Right lung (tissue), 5 donors: ENCODE results near the gene RASL11B. TPM values are rescaled to one million over a fixed set of nuclear protein-coding genes. Genes with fewer than 3 reads are reported as not detected.
A peak's percentile ranks its signal among the peaks of the same experiment; 100 is the strongest.

ENCODE experiments used
- DNase-seq, 2 donors: peaks; one replicate each; pipeline ENCODE4 v3.0.0-alpha.2; 2013
- polyA plus RNA-seq, 5 donors: library from polyadenylated mRNA; unstranded; fragments of 120-200 nt; gene quantifications; one replicate each; pipeline versions ENCODE4 v1.2.1 to v1.2.3, GENCODE V29; 2013; ENCODE audit warnings: inconsistent platforms in 1 of 5, low replicate concordance in 1 of 5; ENCODE audit not compliant: insufficient read length in 5 of 5, insufficient read depth in 1 of 5

Gene RASL11B
- polyA plus RNA-seq, 5 donors: 15.3 to 29.0 (median 23.0) TPM

DNA sequence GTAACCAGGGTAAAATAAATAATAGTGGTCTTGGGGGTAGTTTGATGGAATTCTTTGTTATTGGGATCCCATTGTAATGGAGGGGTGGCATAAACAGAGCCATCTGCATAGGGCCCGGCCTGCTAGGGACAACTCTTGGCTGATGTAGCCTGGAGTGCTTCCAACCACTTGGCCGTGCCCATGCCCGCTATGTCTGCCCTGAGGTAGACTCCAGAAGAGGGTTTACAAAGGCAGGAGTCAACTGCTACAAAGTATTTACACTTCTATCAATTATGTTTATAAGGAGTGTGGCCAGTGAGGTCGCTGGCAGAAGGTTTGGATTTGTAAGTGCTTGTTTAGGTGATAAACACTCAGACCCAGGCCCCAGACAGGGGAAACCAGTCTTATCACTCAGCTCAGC lies 8.1 kb downstream of the RASL11B start:
- no peak for DNase-seq

DNA sequence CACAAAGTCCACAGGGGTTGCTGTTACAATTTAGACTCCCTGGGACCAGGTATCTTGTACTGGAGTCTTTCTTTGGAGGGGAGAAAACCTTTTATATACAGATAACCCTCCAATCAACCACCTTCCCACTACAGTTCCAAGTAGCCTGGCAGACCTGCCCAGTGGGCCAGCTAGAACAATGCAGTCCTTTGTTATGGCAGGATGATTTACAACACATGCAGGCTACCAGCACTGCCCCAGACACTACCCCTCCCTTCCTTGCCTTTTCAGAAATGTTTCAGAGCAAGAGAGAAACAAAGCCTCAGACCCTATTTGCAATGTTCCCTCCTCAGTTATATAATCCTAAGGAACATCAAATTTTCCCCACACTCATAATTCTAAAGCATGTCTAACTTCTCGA lies 11.1 kb downstream of the RASL11B start:
- DNase-seq: no peak

DNA sequence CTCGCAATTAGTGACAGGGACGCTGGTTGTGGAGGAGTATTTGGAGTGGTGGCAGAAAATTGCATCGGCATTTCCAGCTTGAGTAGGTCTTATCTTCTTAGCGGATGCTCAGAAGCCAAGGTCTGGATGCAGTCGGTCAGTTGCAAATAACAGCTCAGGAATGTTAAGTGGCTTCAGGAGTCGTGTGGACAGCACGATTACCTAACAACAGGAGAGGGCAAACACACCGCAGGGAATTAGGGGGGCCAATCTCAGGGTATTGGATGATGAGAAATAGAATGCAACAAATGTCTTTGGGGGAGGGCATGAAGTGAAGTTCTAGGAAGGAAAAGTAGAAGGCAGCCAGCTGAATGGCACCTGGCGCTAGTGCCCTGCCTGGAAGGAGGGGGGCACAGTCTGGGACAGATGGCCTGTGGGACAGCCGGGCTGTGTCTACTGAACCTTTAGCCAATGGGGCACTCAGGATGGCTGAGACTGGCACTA lies 11.8 kb downstream of the RASL11B start:
- no peak for DNase-seq

DNA sequence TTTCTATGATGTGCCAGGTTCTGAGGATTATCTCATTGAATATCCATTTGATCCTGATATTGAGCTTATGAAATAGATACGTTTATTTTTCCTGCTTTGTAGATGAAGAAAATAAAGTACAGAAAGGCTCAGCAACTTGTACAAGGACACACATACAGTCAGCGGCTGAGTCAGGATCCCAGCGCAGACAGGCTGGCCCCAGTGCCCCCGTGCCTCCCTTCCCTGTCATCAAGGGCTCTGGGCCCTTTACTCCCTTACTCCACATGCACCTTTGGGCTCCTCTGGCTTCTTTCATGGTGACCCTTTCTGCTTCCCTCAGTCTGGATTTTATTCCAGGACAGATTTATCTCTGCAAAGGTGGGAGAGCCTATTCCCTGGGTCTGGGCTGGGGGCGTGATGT lies 12.8 kb downstream of the RASL11B start:
- DNase-seq: no peak

DNA sequence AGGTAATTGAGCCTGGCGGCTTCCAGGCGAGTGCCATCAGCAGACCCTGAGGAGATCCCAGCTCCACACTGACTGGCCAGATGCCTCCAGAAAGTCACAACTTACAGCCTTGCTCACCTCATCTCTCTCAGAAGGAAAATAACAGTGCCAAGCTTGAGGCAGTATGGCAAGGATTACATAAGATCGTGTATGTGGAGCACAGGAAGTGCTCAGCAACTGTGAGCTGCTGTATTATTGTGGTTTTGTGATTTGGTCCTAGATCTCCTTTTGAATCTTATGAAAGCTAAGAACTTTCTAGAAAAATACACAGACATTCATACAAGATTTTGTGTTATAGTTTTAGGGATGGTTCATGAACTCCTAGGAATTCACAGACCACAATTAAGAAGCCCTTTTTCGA lies 14.0 kb downstream of the RASL11B start:
- DNase-seq: no peak

DNA sequence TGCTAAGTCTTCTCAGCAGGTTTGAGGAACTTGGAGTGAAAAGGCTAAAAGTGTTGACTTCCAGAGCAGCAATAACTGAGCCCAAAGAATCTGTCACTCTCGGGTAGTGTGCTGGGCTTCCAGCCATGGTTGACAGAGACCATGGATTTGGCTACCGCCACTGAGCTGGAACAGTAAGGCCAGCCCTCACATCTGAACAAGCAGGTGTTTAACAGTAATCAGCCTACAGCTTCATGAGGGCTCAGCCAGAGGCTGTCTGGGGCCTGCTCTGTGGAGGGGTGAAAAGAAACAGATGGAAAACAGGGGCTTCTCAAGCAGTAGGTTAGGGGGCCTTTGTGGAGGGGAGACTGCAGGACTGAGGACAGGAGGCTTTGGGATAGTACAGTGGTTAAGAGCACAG lies 14.9 kb downstream of the RASL11B start:
- DNase-seq: no peak

DNA sequence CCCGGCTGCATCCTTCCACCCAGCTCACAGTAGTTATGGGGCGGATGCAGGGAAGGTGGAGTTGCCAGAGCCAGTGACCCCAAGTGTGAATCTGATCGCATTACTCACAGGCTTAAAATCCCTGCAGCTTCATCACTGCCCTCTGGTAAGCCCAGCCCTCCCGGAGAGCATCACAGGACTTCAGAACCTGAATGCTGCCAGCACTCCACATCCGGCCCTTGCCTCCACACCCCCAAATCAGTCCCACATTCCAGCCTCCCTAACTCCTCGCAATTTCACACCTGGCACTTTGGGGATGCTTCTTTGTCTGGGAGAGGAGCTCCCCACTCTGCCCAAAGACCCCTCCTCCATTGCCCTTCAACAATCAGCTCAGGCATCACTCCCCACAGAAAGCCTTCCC lies 15.6 kb downstream of the RASL11B start:
- DNase-seq: no peak

DNA sequence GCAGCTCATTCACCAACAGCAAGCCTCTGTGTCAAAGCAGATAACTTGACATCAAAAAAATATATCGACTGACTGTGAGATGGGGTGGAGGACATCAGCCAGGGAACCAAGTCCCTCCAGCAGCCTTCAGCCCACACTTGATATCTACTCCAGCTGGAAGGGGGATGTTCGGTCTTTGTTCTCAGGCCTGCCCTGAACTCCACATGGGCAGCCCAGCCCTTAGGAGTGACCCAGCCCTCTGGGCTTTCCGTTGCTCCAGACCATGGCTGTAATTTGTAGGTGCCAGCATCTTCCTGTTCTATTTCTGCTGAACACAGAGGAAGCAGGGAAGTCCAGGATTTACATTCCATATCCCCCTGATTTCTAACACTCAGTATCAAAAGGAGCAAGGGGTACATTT lies 17.4 kb downstream of the RASL11B start:
- DNase-seq: no peak

DNA sequence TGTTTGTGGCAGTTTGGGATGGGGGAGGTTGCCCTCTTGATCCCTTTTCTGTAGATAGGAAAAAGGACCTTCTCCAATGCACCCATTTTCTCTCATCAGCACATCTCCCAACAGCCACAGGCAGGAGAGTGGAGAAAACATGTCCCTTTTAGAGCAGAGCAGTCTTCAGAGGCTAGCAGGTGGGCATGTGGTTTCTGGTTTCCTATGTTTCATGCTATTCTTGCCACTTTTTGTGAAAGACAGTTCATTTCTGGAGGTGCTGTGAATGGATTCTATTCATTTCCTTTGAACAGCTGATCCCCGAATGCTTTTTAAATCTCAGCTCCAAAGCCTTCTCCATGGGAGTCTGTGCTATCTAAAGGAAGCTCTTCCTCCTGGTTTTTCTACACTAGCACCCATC lies 18.9 kb downstream of the RASL11B start:
- DNase-seq: no peak

DNA sequence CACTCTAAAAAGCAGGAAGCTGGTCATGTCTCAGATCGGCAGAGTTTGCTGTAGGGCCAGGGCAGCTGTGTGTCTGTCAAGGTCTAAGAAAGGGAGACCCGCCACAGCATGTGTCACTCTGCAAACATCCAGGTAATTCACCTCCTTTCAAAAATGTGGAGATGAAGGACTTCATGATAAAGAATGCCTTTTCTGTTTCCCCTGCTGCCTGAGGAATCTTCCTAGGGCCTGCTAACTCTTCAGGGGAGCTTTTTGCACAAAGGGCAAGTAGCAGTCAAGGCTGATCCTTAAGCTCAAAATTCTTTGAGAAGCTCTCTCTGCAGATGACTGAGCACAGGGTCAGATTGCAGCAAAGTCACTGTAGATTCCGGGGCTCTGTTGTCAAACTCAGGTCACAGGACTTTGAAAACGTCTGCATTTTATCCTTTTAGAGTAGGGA lies 21.1 kb downstream of the RASL11B start:
- DNase-seq: no peak

DNA sequence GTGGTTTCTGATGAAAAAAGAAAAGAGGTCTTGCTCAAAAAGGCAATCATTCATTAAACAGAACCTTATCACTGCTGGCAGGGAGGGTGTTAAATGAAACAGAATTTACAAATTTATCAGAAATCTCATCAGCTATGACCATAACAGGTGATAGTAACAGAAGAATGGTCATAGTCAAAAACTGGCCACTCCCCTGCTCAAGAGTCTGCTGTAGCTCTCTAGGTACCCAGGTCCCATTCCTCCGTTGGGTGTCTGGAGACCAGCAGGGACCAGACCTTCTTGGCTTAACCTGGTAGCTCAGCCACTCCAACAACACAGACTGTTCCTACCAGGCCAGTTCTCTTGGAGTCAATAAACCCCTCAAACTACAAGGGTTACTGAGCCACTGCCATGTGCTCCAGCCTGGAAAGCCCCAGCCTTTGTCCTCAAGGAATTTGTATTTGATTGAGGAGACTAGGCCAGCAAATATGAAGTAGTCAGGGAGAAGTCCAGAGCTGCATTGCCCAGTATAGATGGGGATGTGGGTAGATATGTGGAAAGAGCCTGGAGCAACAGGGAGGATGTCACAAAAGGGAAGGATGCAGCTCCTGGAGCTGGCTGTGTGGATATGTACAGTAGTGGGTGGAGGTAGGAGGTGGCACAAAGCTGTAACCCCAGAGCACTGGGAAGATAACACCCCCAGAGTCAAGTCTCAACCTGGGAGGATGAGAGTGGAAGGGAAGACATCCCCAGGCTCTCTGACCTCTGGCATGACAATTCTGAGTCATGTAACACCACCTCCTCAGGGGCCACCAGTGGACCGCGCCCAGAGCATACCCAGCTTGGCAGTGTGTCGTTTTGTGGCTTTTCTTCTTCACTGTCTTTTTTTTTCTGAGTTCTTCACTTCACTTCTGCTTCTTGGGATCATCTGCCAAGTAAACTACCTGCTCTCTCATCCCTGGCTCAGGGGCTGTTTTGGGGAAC lies 21.9 kb downstream of the RASL11B start:
- no peak for DNase-seq

DNA sequence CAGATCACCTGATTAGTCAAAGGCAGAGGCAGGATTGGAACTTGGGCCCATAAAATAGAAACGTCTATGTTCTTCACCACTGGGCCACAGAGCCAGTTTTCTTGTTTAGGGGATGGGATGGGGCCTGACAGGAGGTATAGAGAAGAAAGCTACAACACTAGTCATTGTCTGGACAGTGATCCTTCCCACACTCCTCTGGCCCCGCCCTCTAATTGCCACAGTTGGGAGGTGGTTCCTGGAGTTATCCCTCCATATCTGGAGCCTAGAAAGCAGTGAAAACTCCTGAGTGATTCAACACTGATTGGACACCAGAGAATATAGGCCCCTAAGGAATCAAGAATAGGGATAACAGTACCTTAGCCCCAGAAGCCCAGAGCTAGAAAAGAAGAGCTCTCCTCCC lies 22.9 kb downstream of the RASL11B start:
- no peak for DNase-seq

DNA sequence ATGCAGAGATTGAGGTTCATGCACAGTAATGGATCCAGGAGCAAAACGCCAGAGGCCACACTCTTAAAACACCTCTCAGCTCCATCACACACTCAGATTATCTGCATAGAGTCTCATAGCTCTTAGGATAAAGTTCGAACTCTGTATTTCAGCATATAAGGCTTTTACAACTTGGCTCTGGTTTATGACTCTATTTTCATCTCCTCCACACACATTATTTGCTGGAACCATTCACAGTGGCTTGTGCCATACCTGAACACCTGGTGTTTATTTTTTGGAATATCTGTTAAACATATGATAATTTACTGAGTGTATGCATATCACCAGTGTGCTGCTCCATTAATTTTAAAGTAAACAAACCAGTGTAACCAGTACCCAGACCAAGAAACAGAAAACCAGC lies 27.2 kb downstream of the RASL11B start:
- DNase-seq: no peak

DNA sequence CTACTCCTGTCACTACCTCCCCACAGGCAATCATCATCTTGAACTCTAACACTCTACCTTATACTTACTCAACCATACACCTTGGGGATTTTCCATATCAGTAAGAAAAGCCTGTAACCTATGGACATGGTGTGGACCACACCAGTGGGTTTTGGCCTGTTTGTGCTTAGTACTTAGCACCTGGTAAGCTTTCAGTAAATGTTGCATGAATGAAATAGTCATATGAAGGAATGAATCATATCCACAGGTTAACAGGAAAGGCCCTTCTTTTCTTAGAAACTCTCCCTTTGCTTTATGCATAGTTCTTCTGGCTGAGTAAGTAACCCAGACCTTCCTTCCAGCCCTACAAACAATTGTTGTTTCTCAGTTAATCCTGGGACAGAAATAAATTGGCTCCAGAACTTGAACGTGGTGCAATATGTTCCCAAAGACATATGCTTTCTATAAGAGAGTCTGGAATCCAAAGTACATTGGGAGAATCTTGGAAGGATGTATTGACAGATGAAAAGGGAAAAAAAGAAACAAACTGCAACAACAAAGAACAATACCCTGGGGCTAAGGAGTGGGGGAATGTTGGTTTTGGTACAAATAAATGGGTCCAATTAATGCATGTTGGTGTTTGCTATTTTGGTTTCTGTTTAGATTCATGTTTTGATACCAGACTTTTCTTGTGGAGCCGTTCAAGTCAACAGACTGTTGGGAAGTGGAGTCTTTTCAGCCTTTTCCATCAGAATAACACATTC lies 27.8 kb downstream of the RASL11B start:
- DNase-seq: no peak

DNA sequence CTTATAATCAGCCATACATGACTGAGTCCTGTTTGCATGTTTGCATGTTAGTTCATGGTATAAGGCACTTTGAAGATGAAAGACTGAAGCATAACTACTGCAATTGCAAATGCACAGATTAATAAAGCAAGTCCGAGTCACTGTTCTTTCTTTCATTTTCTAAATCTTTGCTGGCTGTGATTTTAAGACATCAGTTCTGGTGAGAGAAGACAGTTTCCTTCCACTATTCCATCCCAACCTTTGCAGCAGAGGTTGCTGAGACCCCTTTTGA lies 28.3 kb downstream of the RASL11B start:
- no peak for DNase-seq

DNA sequence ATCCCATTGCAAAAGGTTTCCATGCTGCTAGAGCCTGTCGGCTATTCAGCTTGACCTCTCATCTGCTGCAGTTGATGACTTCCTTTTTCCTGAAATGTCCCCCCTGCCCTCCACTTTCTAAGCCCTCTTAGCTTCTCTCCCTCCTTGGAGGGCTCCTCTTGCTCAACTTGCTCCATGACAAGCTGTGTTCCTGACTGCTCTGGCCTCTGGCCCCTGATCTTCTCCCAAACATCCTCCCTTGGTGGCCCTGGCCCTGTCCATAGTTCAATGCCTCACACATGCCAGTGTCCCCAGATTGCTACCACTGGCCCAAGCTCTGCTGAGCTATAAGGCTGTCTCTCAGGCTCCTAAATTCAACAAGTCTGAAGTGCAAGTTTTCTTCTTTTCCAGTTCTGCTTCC lies 29.6 kb downstream of the RASL11B start:
- no peak for DNase-seq

DNA sequence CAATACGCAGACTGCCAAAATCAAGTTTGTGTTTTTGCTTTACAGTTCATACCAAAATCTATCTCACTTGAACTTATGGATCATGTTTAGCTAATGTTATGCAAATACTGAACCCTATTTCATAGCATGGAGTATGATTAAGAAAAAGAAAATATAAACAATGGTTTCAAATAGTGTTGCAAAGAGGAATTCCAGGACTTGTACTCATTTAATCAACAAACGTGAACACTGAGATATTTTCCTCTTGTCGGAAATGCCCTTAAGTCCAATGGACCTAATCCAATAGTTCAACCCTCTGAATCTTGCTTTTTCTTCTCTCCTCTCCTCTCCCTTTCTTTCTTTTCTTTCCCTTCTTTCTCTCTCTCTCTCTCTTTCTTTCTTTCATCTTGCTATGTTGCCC lies 30.8 kb downstream of the RASL11B start:
- no peak for DNase-seq

DNA sequence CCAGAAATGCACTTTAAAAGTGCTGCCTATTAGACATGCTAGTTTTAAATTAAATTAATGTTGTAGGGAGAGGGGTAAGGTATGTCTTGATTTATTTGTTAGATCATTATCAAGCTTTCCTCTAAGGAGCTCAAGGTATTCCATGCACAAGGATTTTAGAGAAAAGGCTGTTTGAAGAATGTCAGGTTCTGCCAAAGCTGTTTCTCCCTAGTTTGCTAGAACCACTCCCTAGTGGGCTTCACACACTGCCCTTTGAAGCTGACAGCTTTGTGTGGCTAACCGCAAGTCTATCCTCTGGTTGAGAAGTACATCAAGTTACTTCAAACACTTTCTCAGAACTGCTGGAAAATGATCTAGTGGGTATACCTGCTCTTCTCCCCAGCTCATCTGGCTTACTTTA lies 32.3 kb downstream of the RASL11B start:
- DNase-seq: no peak

DNA sequence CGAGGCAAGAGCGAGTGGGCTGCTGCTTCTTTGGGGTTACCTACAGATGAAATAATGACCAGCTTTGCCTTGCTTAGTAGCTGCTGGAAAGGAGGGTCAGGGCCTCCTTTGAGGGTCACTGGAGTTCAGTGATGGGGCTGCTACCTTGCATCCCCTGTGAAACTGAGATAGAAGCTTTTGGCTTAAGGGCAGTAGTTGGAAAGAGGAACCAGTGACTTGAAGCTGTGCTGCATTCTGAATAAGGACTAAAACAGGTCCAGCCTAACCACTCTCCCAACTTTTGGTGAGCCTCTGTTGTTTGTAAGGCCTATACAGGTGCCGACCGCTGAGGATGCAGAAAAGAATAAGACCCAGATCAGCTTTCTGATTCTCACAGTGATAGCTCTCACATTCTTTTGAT lies 41.2 kb downstream of the RASL11B start:
- no peak for DNase-seq

DNA sequence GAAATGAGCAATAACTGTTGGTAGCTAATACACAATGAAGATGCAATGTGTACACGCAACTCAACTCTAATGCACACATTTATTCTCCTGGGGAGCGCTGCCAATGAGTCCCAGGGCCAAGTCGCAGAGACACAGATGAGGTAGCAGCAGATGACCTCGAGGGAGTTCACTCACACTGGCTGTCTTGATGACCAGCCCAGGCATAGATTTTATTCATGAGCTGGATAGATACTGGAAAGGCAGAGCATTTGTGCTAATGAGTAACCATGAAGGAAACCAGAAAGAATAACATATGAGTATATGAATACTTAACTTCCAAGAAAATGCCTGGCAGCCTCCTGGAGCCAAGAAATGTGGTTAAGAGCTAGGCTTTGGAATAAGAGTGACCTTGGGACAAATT lies 42.3 kb downstream of the RASL11B start:
- DNase-seq: no peak

DNA sequence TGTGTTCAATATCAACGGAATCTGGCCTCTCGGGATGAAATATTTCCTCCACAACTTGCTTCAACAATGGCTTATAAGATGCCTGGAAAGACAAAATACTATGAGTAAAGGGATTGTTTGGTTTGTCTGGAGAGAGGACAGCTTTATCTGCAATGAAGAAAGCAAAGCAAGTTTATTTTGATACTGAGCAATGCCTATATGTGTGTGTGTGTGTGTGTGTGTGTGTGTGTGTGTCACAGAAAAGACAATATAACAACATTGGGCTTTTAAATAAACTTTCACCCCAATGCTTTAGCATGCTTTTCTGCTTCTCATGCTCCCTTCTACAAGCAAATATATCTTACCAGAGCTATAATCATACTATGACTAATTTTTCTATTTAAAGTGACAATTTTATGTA lies 45.4 kb downstream of the RASL11B start:
- no peak for DNase-seq

DNA sequence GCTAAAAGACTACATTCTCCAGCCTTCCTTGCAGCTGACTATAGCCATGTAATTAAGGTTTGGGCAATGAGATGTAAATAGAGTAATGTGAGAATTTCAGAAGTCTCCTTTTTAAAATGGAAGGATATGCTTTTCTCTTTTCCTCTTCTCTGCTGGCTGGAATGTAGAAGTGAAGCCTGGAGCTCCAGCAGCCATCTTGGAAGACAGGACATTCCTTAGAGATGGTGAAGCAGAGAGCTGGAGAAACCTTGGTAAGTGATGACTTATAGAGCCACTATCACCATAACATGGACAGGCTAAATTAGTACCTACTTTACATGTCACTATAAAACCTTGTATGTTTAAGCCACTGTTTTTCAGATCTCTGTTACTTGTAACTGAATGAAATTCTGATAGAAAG lies 48.0 kb downstream of the RASL11B start:
- no peak for DNase-seq

DNA sequence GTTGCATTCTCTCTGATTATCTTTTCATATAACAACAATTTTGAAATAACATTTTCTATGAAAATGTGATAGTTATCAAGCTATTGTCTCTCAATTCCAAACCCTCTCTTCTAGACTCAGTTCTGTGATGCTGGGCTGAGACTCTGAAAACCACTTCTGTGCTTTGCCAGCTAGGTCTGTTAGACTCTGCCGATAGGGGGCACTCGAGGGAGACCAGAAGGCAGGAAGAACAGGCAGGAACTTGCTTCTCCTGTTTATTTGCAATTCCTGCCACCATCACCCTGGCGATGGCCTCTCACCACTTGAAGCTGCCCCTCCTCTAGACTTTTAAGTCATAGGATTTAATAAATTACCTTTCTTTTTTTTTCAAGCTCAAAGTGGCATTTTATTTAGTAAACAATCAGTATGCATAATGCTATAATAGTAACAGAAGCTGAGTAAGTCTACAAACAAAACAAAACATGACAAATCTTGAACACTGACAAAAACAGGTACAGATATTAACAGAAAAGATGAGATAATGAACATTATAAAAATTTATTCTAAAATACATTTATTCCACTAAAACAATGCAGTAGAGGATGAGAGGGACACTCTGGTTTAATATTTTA lies 49.7 kb downstream of the RASL11B start:
- peak; percentile 38 to 61 for DNase-seq
